ENCODE measurements around the gene GTF3C5. TPM values are rescaled to one million over a fixed set of nuclear protein-coding genes. Genes with fewer than 3 reads are reported as not detected.
"Not testable (repeated sequence)": the region's sequence is repeated elsewhere in the genome, so short reads cannot be mapped to it uniquely, and the experiment has no call there.

GTF3C5 gene
- total and polyA plus RNA-seq, 2 of the 4 experiments (the other 2 are of a cell fraction): 49.1 to 52.3 TPM

GRCh38 chr9:132997591-132997990 is 33.2 kb upstream of the GTF3C5 start:
- H3K23ac ChIP-seq (ENCODE audit: low read depth, low read length): no peak overlapping the region
- DNase-seq (peak; percentile 65), ATAC-seq (ENCODE audit: low read depth) (peak; percentile 90)
- H3K18ac ChIP-seq (ENCODE audit: low read depth, low read length): no peak overlapping the region
- BruUV-seq (replicated peaks): no TSS peak
- no peaks in the 10 kb centered on the region for H3K36me3 ChIP-seq (ENCODE audit: control insufficient read depth, insufficient read depth, low read length)
- no peak overlapping the region for H3K27ac ChIP-seq (ENCODE audit: insufficient read depth, low read length)
- POLR2A ChIA-PET (ENCODE audit: unreplicated experiment): no interaction called here
- H4K91ac ChIP-seq (ENCODE audit: insufficient read depth, low read depth, low read length): no peak overlapping the region
- H2BK15ac ChIP-seq (ENCODE audit: low read depth, low read length): no peak overlapping the region
- H2BK120ac ChIP-seq (ENCODE audit: low read depth, low read length): no peak overlapping the region
- no peaks in the 10 kb centered on the region for H3K4me1 ChIP-seq (ENCODE audit: control insufficient read depth, insufficient read depth, low read length)
- peaks cover 60% of the 10 kb centered on the region for H3K27me3 ChIP-seq (ENCODE audit: control insufficient read depth, insufficient read depth, low read length)
- no peak overlapping the region for H4K8ac ChIP-seq (ENCODE audit: low read depth in 2 of 2, low read length in 2 of 2)
- no peaks in the 10 kb centered on the region for H3K79me1 ChIP-seq (ENCODE audit: low read depth in 1 of 2, low read length in 2 of 2)
- no peak overlapping the region for H2AK5ac ChIP-seq (ENCODE audit: low read depth, low read length)
- H3K4me2 ChIP-seq (ENCODE audit: low read depth, low read length): no peak overlapping the region
- H3K9me1 ChIP-seq (ENCODE audit: insufficient read depth, low read length): no peaks in the 10 kb centered on the region
- H4K5ac ChIP-seq (ENCODE audit: low read depth, low read length): no peak overlapping the region
- H4K20me1 ChIP-seq (ENCODE audit: insufficient read depth, low read length): no peaks in the 10 kb centered on the region; the same call in 1 of the 2 replicates
- H3K4ac ChIP-seq (ENCODE audit: low read depth, low read length): no peak overlapping the region
- intact Hi-C loops (cut with micrococcal nuclease) (no loop called here), dilution Hi-C loops (cut with HindIII; ENCODE audit: low sequenced_read_pairs, unreplicated experiment) (no loop called here), in situ Hi-C loops (cut with MboI; ENCODE audit: low sequenced_read_pairs) (no loop called here)
- no peak overlapping the region for H3K9ac ChIP-seq (ENCODE audit: low read depth, low read length)
- H3K9me3 ChIP-seq (ENCODE audit: control insufficient read depth, insufficient read depth, low read length): no peaks in the 10 kb centered on the region
- no peak overlapping the region for H3K4me3 ChIP-seq (ENCODE audit: insufficient read depth, low read depth, low read length)
- H3K56ac ChIP-seq (ENCODE audit: extremely low read depth, insufficient read depth, low read length): no peak overlapping the region
- TF ChIP-seq, protein P1, sequence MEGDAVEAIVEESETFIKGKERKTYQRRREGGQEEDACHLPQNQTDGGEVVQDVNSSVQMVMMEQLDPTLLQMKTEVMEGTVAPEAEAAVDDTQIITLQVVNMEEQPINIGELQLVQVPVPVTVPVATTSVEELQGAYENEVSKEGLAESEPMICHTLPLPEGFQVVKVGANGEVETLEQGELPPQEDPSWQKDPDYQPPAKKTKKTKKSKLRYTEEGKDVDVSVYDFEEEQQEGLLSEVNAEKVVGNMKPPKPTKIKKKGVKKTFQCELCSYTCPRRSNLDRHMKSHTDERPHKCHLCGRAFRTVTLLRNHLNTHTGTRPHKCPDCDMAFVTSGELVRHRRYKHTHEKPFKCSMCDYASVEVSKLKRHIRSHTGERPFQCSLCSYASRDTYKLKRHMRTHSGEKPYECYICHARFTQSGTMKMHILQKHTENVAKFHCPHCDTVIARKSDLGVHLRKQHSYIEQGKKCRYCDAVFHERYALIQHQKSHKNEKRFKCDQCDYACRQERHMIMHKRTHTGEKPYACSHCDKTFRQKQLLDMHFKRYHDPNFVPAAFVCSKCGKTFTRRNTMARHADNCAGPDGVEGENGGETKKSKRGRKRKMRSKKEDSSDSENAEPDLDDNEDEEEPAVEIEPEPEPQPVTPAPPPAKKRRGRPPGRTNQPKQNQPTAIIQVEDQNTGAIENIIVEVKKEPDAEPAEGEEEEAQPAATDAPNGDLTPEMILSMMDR (conservative IDR thresholded peaks at IDR 0.05; ENCODE audit: low read depth, low read length): no peak
- TF ChIP-seq MXI1 (IDR thresholded peaks at IDR 0.05; ENCODE audit: borderline replicate concordance, low read depth, low read length): peak; percentile 66; the same call in 1 of the 2 replicates
- no peak overlapping the region for H3K14ac ChIP-seq (replicated peaks; ENCODE audit: low read depth, low read length)
- no peak overlapping the region for H2BK20ac ChIP-seq (ENCODE audit: low read depth, low read length)
- CTCF ChIA-PET: interaction anchor here (0.7 to 0.9 kb wide), 3 partner anchors 25 to 1673 kb away, joined by 3 to 9 read pairs (median 4); no protein-coding TSS in a partner anchor
- 47% methylated on average over 2 of the region's 4 CpGs; no CpG with 5 or more reads in 1 of the 2 experiments for WGBS, 2 experiments (ENCODE audit: extremely low coverage in 2 of 2, insufficient read length in 1 of 2)
- no peak overlapping the region for H2BK5ac ChIP-seq (ENCODE audit: low read depth, low read length, poor library complexity, severe bottlenecking)
- H2AFZ ChIP-seq (replicated peaks; ENCODE audit: low read length, poor library complexity): no peak overlapping the region
- H2AK9ac ChIP-seq (replicated peaks; ENCODE audit: low read depth, low read length, poor library complexity): no peak overlapping the region

- H2BK15ac ChIP-seq (ENCODE audit: low read depth, low read length); H3K9ac ChIP-seq (ENCODE audit: low read depth, low read length); H3K18ac ChIP-seq (ENCODE audit: low read depth, low read length); DNase-seq; ATAC-seq (ENCODE audit: low read depth); H2BK120ac ChIP-seq (ENCODE audit: low read depth, low read length); H3K4me1 ChIP-seq (ENCODE audit: control insufficient read depth, insufficient read depth, low read length); H2BK20ac ChIP-seq (ENCODE audit: low read depth, low read length); H3K27ac ChIP-seq (ENCODE audit: insufficient read depth, low read length); H4K91ac ChIP-seq (ENCODE audit: insufficient read depth, low read depth, low read length); H4K5ac ChIP-seq (ENCODE audit: low read depth, low read length); POLR2A ChIA-PET (ENCODE audit: unreplicated experiment); H3K56ac ChIP-seq (ENCODE audit: extremely low read depth, insufficient read depth, low read length); H2AK5ac ChIP-seq (ENCODE audit: low read depth, low read length); dilution Hi-C loops (cut with HindIII; ENCODE audit: low sequenced_read_pairs, unreplicated experiment); H3K9me3 ChIP-seq (ENCODE audit: control insufficient read depth, insufficient read depth, low read length); H4K20me1 ChIP-seq (ENCODE audit: insufficient read depth, low read length); H3K4me2 ChIP-seq (ENCODE audit: low read depth, low read length); H3K14ac ChIP-seq (replicated peaks; ENCODE audit: low read depth, low read length); H3K79me1 ChIP-seq (ENCODE audit: low read depth in 1 of 2, low read length in 2 of 2); H3K23ac ChIP-seq (ENCODE audit: low read depth, low read length); H2BK5ac ChIP-seq (ENCODE audit: low read depth, low read length, poor library complexity, severe bottlenecking); H3K4me3 ChIP-seq (ENCODE audit: insufficient read depth, low read depth, low read length); H3K9me1 ChIP-seq (ENCODE audit: insufficient read depth, low read length); H2AFZ ChIP-seq (replicated peaks; ENCODE audit: low read length, poor library complexity); intact Hi-C loops (cut with micrococcal nuclease); H3K4ac ChIP-seq (ENCODE audit: low read depth, low read length); in situ Hi-C loops (cut with MboI; ENCODE audit: low sequenced_read_pairs); H3K36me3 ChIP-seq (ENCODE audit: control insufficient read depth, insufficient read depth, low read length); H4K8ac ChIP-seq (ENCODE audit: low read depth in 2 of 2, low read length in 2 of 2); H2AK9ac ChIP-seq (replicated peaks; ENCODE audit: low read depth, low read length, poor library complexity); BruUV-seq (replicated peaks): not testable (repeated sequence)
- WGBS, 2 experiments (ENCODE audit: extremely low coverage in 2 of 2, insufficient read length in 1 of 2): no CpG with 5 or more reads among the region's 4 CpGs
- H3K27me3 ChIP-seq (ENCODE audit: control insufficient read depth, insufficient read depth, low read length): peaks cover 63% of the 10 kb centered on the region
- CTCF ChIA-PET: interaction anchor here (0.9 kb wide), 1 partner anchor 24 kb away, joined by 3 read pairs; no protein-coding TSS in a partner anchor
These were observed 32.6 kb upstream of the GTF3C5 start for GRCh38 chr9:132998221-132998620.
